Measurements from ENCODE around the gene FRMD5. TPM values are rescaled to one million over a fixed set of nuclear protein-coding genes. Genes with fewer than 3 reads are reported as not detected.
"Not testable (repeated sequence)": the region's sequence is repeated elsewhere in the genome, so short reads cannot be mapped to it uniquely, and the experiment has no call there.

The FRMD5 gene
- total RNA-seq, 1 donor from 2014 or later = 5.8 TPM

GRCh38 chr15:43895586-43895985 is 299.5 kb downstream of the FRMD5 start:
- DNase-seq (ENCODE audit: low spot score) = no peak

GRCh38 chr15:43893956-43894355 is 301.1 kb downstream of the FRMD5 start:
- no peak for DNase-seq (ENCODE audit: low spot score)

- DNase-seq (ENCODE audit: low spot score) = no peak
Observed at GRCh38 chr15:43889042-43889441, 306.0 kb downstream of the FRMD5 start.

GRCh38 chr15:43887901-43888300 is 307.2 kb downstream of the FRMD5 start:
- no peak for DNase-seq (ENCODE audit: low spot score)

GRCh38 chr15:43886558-43886957 is 308.5 kb downstream of the FRMD5 start:
- no peak for DNase-seq (ENCODE audit: low spot score)

GRCh38 chr15:43883571-43883970 is 311.5 kb downstream of the FRMD5 start:
- no peak for DNase-seq (ENCODE audit: low spot score)

GRCh38 chr15:43881944-43882343 is 313.1 kb downstream of the FRMD5 start:
- no peak for DNase-seq (ENCODE audit: low spot score)

GRCh38 chr15:43881245-43881644 is 313.8 kb downstream of the FRMD5 start:
- no peak for DNase-seq (ENCODE audit: low spot score)

- peak; percentile 80 for DNase-seq (ENCODE audit: low spot score)
Observed at GRCh38 chr15:43880406-43881194, 314.5 kb downstream of the FRMD5 start.

- peak; percentile 96 for DNase-seq (ENCODE audit: low spot score)
Observed at GRCh38 chr15:43879386-43880355, 315.4 kb downstream of the FRMD5 start.

- no peak for DNase-seq (ENCODE audit: low spot score)
Observed at GRCh38 chr15:43878446-43878845, 316.6 kb downstream of the FRMD5 start.

- no peak for DNase-seq (ENCODE audit: low spot score)
Observed at GRCh38 chr15:43877371-43877770, 317.7 kb downstream of the FRMD5 start.

GRCh38 chr15:43876872-43877271 is 318.2 kb downstream of the FRMD5 start:
- DNase-seq (ENCODE audit: low spot score) = no peak

- DNase-seq (ENCODE audit: low spot score) = no peak
Observed at GRCh38 chr15:43873651-43874050, 321.4 kb downstream of the FRMD5 start.

- DNase-seq (ENCODE audit: low spot score) = peak; percentile 85
Observed at GRCh38 chr15:43872416-43873020, 322.6 kb downstream of the FRMD5 start.

GRCh38 chr15:43871835-43872234 is 323.2 kb downstream of the FRMD5 start:
- no peak for DNase-seq (ENCODE audit: low spot score)

GRCh38 chr15:43868406-43868805 is 326.7 kb downstream of the FRMD5 start:
- DNase-seq (ENCODE audit: low spot score) = no peak

GRCh38 chr15:43867096-43867495 is 328.0 kb downstream of the FRMD5 start:
- no peak for DNase-seq (ENCODE audit: low spot score)

GRCh38 chr15:43866636-43867035 is 328.4 kb downstream of the FRMD5 start:
- DNase-seq (ENCODE audit: low spot score) = not testable (repeated sequence)

- DNase-seq (ENCODE audit: low spot score) = no peak
Observed at GRCh38 chr15:43859546-43859945, 335.5 kb downstream of the FRMD5 start.

- DNase-seq (ENCODE audit: low spot score) = no peak
Observed at GRCh38 chr15:43854801-43855200, 340.3 kb downstream of the FRMD5 start.

- no peak for DNase-seq (ENCODE audit: low spot score)
Observed at GRCh38 chr15:43852607-43853006, 342.5 kb downstream of the FRMD5 start.
